Measurements from ENCODE around the gene NEDD1.

- TF ChIP-seq POLR2A (IDR thresholded peaks at IDR 0.05) (no peak), CTCF (IDR thresholded peaks at IDR 0.05) (no peak)
Observed at GRCh38 chr12:96862326-96862725, 44.7 kb upstream of the NEDD1 start.

Data from lower leg skin (tissue), 3 donors.